Non-pigmented ciliary epithelial cell (primary cell): Measurements from ENCODE around the gene PCDHB15.
"Not testable (repeated sequence)": the region's sequence is repeated elsewhere in the genome, so short reads cannot be mapped to it uniquely, and the experiment has no call there.

Experiments
- DNase-seq: peaks from one replicate; pipeline ENCODE4 v3.0.0-alpha.2; 2010; ENCODE audit warnings: low read depth

PCDHB15 gene

DNA sequence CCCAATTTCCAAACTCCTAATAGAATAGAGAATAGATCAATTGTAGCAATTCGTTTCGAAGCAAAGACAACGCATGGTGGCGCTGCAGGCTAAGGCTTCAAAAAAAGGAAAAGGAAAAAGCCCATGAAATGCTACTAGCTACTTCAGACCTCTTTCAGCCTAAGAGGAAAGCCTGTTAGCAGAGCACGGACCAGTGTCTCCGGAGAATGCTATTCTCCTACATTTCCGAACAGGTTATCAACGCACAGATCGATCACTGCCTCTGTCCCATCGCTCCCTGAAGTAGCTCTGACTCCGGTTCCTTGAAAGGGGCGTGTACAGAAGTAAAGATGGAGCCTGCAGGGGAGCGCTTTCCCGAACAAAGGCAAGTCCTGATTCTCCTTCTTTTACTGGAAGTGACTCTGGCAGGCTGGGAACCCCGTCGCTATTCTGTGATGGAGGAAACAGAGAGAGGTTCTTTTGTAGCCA, at the start of gene PCDHB15:
PCDHB15 (plus strand) TSS at position 146 of the 468 bp plus-strand sequence; CDS start at position 330, 184 bp downstream.
- DNase-seq = no peak

DNA sequence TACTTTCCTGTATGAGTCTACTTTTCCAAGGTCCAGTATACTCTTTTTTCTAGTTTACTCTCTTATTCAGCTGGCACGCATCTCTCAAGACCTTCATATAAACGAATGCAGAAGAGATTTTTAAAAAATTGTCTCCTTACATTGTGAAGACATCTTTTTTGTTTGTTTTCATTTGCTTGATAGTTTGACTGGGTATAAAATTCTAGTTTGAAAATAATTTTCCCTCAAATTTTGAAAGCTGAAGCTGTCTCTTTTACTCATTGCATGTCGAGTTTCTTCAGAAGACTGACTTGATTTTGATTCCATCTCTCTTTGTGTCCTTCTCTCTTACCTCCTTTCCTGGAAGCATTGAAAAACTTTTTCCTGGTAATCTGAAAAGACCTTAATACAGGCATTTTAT, 48.8 kb upstream of the PCDHB15 start:
- DNase-seq = no peak

DNA sequence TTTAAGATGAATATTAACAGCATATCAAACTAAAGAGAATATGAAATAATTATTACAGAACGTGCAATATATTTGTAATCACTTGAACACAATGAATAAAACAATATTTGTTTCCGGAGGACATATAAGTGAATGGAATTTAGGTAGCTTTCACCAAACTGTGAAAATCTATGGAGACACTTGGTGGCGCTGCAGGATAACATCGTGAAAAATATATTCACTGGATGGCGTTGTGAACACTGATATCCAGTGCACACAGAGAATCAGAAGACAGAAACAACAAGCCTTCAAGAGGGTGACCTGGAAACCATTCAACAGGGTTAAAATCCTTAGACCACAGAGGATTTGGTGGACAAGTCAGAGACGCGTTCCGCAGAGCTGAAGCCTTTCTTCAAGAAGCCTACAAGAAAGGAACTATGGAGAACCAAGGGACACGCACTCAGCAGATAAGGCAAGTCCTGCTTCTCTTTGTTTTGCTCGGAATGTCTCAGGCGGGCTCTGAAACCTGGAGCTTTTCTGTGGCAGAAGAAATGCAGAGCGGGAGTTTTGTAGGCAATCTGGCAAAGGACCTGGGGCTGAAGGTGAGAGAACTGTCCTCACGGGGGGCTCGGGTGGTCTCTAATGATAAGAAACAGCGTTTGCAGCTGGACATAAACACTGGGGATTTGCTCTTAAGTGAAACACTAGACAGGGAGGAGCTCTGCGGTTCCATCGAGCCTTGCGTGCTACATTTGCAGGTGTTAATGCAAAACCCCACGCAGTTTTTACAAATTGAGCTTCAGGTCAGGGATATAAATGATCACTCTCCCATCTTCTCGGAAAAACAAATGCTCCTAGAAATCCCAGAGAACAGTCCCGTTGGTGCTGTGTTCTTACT, 45.6 kb upstream of the PCDHB15 start, which contains the start of gene PCDHB11:
PCDHB11 (plus strand) TSS at position 269 of the 877 bp plus-strand sequence; CDS start at position 417, 148 bp downstream.
- DNase-seq = no peak

DNA sequence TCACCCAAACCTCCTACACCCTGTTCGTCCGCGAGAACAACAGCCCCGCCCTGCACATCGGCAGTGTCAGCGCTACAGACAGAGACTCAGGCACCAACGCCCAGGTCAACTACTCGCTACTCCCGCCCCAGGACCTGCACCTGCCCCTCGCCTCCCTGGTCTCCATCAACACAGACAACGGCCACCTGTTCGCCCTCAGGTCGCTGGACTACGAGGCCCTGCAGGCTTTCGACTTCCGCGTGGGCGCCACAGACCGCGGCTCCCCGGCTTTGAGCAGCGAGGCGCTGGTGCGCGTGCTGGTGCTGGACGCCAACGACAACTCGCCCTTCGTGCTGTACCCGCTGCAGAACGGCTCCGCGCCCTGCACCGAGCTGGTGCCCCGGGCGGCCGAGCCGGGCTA, 44.1 kb upstream of the PCDHB15 start:
- DNase-seq = not testable (repeated sequence)

DNA sequence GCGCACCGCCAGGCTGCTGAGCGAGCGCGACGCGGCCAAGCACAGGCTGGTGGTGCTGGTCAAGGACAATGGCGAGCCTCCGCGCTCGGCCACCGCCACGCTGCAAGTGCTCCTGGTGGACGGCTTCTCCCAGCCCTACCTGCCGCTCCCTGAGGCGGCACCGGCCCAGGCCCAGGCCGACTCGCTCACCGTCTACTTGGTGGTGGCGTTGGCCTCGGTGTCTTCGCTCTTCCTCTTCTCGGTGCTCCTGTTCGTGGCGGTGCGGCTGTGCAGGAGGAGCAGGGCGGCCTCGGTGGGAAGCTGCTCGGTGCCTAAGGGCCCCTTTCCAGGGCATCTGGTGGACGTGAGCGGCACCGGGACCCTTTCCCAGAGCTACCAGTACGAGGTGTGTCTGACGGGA, 43.5 kb upstream of the PCDHB15 start:
- not testable (repeated sequence) for DNase-seq

DNA sequence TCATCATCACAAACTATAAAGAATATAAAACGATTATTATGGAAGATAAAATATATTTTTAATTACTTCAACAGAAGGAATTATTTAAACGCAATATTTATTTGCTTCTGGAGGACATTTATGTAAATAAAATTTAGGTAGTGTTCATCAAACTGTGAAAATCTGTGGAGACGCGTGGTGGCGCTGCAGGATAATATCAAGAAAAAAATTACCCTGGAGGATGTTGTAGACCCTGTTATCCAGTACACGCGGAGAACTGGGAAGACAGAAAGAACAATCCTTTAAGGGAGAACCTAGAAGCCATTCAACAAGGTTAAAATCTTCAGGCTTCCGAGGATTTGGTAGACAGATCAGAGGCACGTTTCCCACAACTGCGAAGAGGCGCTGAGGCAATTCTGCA, 36.7 kb upstream of the PCDHB15 start, which contains the start of gene PCDHB12:
PCDHB12 (plus strand) TSS at position 242 of the 400 bp plus-strand sequence. CDS start 189 bp downstream, outside the sequence.
- no peak for DNase-seq

DNA sequence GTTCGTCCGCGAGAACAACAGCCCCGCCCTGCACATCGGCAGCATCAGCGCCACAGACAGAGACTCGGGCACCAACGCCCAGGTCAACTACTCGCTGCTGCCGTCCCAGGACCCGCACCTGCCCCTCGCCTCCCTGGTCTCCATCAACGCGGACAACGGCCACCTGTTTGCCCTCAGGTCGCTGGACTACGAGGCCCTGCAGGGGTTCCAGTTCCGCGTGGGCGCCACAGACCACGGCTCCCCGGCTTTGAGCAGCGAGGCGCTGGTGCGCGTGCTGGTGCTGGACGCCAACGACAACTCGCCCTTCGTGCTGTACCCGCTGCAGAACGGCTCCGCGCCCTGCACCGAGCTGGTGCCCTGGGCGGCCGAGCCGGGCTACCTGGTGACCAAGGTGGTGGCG, 34.9 kb upstream of the PCDHB15 start:
- DNase-seq = not testable (repeated sequence)

DNA sequence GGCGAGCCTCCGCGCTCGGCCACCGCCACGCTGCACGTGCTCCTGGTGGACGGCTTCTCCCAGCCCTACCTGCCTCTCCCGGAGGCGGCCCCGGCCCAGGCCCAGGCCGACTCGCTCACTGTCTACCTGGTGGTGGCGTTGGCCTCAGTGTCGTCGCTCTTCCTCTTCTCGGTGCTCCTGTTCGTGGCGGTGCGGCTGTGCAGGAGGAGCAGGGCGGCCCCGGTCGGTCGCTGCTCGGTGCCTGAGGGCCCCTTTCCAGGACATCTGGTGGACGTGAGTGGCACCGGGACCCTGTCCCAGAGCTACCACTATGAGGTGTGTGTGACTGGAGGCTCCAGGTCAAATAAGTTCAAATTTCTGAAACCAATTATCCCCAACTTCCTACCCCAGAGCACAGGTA, 34.3 kb upstream of the PCDHB15 start:
- DNase-seq = not testable (repeated sequence)

DNA sequence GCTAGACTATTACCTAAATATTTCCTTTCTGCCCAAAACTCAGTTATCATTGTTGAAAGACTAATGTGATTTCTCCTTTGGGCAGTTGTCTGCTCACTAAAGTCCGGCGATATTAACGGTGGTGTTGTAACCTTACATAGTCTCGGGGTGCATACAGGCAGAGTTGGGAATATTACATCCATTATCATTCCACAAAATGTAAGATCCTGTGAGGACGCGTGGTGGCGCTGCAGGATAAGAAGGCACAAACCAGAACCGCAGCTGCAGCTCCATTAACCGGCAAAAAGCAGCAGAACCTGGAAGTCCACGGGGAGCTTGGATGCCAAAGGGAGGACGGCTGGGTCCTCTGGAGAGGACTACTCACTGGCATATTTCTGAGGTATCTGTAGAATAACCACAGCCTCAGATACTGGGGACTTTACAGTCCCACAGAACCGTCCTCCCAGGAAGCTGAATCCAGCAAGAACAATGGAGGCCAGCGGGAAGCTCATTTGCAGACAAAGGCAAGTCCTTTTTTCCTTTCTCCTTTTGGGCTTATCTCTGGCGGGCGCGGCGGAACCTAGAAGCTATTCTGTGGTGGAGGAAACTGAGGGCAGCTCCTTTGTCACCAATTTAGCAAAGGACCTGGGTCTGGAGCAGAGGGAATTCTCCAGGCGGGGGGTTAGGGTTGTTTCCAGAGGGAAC, 31.4 kb upstream of the PCDHB15 start, which contains the start of gene PCDHB13:
PCDHB13 (plus strand) TSS at position 264 of the 684 bp plus-strand sequence; CDS start at position 469, 205 bp downstream.
- not testable (repeated sequence) for DNase-seq

DNA sequence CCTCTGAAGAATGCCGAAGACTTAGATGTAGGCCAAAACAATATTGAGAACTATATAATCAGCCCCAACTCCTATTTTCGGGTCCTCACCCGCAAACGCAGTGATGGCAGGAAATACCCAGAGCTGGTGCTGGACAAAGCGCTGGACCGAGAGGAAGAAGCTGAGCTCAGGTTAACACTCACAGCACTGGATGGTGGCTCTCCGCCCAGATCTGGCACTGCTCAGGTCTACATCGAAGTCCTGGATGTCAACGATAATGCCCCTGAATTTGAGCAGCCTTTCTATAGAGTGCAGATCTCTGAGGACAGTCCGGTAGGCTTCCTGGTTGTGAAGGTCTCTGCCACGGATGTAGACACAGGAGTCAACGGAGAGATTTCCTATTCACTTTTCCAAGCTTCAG, 30.6 kb upstream of the PCDHB15 start:
- not testable (repeated sequence) for DNase-seq

DNA sequence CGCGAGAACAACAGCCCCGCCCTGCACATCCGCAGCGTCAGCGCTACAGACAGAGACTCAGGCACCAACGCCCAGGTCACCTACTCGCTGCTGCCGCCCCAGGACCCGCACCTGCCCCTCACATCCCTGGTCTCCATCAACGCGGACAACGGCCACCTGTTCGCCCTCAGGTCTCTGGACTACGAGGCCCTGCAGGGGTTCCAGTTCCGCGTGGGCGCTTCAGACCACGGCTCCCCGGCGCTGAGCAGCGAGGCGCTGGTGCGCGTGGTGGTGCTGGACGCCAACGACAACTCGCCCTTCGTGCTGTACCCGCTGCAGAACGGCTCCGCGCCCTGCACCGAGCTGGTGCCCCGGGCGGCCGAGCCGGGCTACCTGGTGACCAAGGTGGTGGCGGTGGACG, 29.7 kb upstream of the PCDHB15 start:
- DNase-seq = not testable (repeated sequence)

DNA sequence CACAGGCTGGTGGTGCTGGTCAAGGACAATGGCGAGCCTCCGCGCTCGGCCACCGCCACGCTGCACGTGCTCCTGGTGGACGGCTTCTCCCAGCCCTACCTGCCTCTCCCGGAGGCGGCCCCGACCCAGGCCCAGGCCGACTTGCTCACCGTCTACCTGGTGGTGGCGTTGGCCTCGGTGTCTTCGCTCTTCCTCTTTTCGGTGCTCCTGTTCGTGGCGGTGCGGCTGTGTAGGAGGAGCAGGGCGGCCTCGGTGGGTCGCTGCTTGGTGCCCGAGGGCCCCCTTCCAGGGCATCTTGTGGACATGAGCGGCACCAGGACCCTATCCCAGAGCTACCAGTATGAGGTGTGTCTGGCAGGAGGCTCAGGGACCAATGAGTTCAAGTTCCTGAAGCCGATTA, 29.2 kb upstream of the PCDHB15 start:
- DNase-seq = not testable (repeated sequence)

DNA sequence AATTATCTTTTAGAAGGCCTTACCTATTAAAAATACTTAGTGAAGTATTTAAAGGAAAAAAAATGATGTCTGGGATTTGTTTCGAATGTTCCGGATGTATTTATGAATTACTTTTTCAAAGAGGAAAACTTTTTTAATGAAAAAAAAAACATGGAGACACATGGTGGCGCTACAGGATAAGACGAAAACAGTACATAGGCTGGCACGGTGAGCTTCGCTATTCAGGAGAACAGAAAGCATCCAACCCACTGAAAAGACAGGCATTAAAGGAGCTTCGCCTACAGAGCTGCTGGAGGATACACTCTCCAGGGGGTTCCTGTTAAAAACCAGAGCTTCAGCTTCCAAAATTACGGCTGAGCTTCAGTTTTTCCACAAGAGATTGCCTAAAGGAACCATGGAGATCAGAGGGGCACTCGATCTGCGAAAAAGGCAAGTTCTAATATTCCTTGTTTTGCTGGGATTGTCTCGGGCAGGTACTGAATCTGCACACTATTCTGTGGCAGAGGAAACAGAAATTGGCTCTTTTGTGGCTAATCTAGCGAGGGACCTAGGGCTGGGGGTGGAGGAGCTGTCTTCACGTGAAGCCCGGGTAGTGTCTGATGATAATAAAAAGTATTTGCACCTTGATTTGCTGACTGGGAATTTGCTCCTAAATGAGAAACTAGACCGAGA, 21.9 kb upstream of the PCDHB15 start, which contains the start of gene PCDHB14:
PCDHB14 (plus strand) TSS at position 232 of the 672 bp plus-strand sequence; CDS start at position 395, 163 bp downstream.
- DNase-seq = no peak

DNA sequence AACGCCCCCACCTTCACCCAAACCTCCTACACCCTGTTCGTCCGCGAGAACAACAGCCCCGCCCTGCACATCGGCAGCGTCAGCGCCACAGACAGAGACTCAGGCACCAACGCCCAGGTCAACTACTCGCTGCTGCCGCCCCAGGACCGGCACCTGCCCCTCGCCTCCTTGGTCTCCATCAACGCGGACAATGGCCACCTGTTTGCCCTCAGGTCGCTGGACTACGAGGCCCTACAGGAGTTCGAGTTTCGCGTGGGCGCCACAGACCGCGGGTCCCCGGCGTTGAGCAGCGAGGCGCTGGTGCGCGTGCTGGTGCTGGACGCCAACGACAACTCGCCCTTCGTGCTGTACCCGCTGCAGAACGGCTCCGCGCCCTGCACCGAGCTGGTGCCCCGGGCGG, 20.4 kb upstream of the PCDHB15 start:
- DNase-seq = not testable (repeated sequence)

DNA sequence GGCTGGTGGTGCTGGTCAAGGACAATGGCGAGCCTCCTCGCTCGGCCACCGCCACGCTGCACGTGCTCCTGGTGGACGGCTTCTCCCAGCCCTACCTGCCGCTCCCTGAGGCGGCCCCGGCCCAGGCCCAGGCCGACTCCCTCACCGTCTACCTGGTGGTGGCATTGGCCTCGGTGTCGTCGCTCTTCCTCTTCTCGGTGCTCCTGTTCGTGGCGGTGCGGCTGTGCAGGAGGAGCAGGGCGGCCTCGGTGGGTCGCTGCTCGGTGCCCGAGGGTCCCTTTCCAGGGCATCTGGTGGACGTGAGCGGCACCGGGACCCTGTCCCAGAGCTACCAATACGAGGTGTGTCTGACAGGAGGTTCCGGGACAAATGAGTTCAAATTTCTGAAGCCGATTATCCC, 19.8 kb upstream of the PCDHB15 start:
- not testable (repeated sequence) for DNase-seq

DNA sequence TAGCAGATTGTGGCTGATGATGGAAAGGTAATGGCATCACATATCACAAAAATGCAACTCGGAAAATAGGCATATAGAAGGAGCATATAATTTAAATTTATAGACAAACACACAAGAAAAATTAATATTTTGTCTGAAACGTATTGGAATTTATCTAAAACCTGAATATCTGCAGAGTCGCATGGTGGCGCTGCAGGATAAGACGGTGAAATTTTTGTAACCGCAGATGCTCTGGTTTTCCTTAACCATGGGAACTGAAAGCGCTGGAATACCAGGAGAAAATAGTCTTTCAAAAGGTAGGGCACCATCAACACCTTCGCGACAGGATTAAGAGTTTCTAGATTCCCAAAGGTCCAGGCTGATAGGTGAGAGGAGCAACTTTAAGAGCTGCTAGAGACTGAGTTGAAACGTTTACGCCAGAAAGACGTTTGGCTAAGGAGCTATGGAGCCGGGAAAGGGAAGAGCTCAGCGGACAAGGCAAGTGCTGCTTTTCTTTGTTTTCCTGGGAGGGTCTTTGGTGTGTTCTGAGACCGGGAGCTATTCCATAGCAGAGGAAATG, 11.0 kb upstream of the PCDHB15 start:
- no peak for DNase-seq

DNA sequence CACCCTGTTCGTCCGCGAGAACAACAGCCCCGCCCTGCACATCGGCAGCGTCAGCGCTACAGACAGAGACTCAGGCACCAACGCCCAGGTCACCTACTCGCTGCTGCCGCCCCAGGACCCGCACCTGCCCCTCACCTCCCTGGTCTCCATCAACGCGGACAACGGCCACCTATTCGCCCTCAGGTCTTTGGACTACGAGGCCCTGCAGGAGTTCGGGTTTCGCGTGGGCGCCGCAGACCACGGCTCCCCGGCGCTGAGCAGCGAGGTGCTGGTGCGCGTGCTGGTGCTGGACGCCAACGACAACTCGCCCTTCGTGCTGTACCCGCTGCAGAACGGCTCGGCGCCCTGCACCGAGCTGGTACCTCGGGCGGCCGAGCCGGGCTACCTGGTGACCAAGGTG, 9.3 kb upstream of the PCDHB15 start:
- not testable (repeated sequence) for DNase-seq

DNA sequence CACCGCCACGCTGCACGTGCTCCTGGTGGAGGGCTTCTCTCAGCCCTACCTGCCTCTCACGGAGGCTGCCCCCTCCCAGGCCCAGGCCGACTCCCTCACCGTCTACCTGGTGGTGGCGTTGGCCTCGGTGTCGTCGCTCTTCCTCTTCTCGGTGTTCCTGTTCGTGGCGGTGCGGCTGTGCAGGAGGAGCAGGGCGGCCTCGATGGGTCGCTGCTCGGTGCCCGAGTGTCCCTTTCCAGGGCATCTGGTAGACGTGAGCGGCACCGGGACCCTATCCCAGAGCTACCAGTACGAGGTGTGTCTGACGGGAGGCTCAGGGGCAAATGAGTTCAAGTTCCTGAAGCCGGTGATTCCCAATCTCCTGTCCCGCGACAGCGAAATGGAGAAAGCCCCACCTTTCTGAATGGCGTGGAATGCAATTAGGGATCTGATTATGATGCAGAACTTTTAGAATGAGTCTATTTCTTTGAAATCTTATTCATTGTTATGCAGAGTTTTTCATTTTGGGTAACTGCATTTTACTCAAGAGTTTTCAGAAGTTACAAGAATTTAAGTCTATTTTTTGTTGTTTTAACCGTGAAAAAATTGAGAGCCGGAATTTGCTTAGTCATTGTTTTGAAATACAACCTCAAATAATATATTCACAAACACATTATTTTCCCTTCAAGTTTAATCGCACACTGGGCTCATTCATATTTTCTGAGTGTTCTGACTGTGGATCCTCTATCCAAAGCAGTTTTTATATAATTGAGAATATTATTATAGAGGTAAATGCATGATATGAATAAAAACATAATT, 8.5 kb upstream of the PCDHB15 start:
- no peak for DNase-seq

DNA sequence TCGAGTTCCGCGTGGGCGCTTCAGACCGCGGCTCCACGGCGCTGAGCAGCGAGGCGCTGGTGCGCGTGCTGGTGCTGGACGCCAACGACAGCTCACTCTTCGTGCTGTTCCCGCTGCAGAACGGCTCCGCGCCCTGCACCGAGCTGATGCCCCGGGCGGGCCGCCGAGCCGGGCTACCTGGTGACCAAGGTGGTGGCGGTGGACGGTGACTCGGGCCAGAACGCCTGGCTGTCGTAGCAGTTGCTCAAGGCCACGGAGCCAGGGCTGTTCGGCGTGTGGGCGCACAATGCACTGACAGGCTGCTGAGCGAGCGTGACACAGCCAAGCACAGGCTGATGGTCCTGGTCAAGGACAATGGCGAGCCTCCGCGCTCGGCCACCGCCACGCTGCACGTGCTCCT, 3.7 kb upstream of the PCDHB15 start:
- no peak for DNase-seq

DNA sequence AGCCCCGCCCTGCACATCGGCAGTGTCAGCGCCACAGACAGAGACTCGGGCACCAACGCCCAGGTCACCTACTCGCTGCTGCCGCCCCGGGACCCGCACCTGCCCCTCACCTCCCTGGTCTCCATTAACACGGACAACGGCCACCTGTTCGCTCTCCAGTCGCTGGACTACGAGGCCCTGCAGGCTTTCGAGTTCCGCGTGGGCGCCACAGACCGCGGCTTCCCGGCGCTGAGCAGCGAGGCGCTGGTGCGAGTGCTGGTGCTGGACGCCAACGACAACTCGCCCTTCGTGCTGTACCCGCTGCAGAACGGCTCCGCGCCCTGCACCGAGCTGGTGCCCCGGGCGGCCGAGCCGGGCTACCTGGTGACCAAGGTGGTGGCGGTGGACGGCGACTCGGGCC, 1.8 kb downstream of the PCDHB15 start:
- DNase-seq = not testable (repeated sequence)

DNA sequence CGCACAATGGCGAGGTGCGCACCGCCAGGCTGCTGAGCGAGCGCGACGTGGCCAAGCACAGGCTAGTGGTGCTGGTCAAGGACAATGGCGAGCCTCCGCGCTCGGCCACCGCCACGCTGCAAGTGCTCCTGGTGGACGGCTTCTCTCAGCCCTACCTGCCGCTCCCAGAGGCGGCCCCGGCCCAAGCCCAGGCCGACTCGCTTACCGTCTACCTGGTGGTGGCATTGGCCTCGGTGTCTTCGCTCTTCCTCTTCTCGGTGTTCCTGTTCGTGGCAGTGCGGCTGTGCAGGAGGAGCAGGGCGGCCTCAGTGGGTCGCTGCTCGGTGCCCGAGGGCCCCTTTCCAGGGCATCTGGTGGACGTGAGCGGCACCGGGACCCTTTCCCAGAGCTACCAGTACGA, 2.2 kb downstream of the PCDHB15 start:
- not testable (repeated sequence) for DNase-seq
